ENCODE data around the gene ICA1L. TPM values are rescaled to one million over a fixed set of nuclear protein-coding genes. Genes with fewer than 3 reads are reported as not detected.

The ICA1L gene
- total RNA-seq, 3 donors from 2014 or later, result 1.6 to 12.7 (median 2.6) TPM

GRCh38 chr2:202842690-202843089, 28.9 kb downstream of the ICA1L start:
- Histone ChIP-seq H3K36me3 (ENCODE audit: low read depth) (no peaks in the 10 kb centered on the region), H3K4me1 (ENCODE audit: low read depth) (no peaks in the 10 kb centered on the region), H3K4me3 (no peak overlapping the region), H3K9me3 (no peaks in the 10 kb centered on the region)
- intact Hi-C loops (cut with DNase I, micrococcal nuclease), result no loop called here
- DNase-seq (no peak), ATAC-seq (no peak)
- TF ChIP-seq CTCF (IDR thresholded peaks at IDR 0.05), result no peak

DNA sequence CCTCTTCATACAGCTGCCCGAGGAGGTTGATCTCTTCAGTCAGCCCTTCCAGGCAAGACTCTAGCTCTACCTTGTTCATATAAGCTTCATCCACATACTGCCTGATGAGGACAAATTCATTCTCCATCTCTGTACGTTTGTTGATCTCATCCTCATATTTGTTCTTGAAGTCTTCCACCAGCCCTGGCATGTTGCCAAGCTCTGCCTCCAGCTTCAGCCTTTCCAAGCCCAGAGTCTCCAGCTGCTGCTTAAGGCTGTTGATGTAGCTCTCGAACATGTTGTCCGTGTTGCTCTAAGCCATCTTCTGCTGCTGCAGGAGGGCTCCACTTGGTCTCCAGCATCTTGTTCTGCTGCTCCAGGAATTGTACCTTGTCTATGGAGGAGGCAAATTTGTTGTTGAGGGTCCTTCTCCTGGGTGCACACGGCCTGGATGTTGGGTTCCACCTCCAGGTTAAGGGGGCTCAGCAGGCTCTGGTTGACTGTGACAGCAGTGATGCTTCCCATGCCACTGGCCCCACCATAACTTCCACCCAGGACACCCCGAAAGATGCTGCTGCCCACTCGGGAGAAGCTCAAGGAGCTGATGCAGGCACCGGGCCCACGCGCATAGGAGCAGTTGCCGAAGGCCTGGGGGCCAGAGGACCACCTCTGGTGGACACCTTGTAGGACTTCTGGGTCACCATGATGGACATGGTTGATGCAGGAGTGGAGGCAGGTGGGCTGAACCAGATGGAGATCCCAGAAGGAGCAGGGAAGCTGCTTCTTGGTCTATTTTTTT, 30.3 kb downstream of the ICA1L start:
- Histone ChIP-seq H3K4me1 (ENCODE audit: low read depth) (no peaks in the 10 kb centered on the region), H3K36me3 (ENCODE audit: low read depth) (no peaks in the 10 kb centered on the region), H3K9me3 (no peaks in the 10 kb centered on the region), H3K4me3 (no peak overlapping the region)
- ATAC-seq (no peak), DNase-seq (no peak)
- TF ChIP-seq CTCF (IDR thresholded peaks at IDR 0.05), result no peak
- intact Hi-C loops (cut with DNase I, micrococcal nuclease), result no loop called here

GRCh38 chr2:202831242-202832220, 40.0 kb downstream of the ICA1L start:
- DNase-seq (peak in 2 of 3 donors; percentile 32 to 65), ATAC-seq (peak; percentile 82)

GRCh38 chr2:202824901-202825300, 46.7 kb downstream of the ICA1L start:
- no peak for ATAC-seq
- H3K4me3 ChIP-seq, result no peak overlapping the region
- H3K9me3 ChIP-seq, result no peaks in the 10 kb centered on the region
- no peaks in the 10 kb centered on the region for H3K4me1 ChIP-seq (ENCODE audit: low read depth)
- no peak for DNase-seq
- no peaks in the 10 kb centered on the region for H3K36me3 ChIP-seq (ENCODE audit: low read depth)
- TF ChIP-seq CTCF (IDR thresholded peaks at IDR 0.05), result no peak
- intact Hi-C loops (cut with DNase I, micrococcal nuclease), result no loop called here

More at GRCh38 chr2:202831242-202832220, 40.0 kb downstream of the ICA1L start:
- no peaks in the 10 kb centered on the region for H3K36me3 ChIP-seq (ENCODE audit: low read depth)
- no peak overlapping the region for H3K4me3 ChIP-seq
- no peaks in the 10 kb centered on the region for H3K9me3 ChIP-seq
- no peaks in the 10 kb centered on the region for H3K4me1 ChIP-seq (ENCODE audit: low read depth)
- TF ChIP-seq CTCF (IDR thresholded peaks at IDR 0.05), result peak; percentile 17
- intact Hi-C loops (cut with DNase I, micrococcal nuclease), result no loop called here

GRCh38 chr2:202822411-202822810, 49.2 kb downstream of the ICA1L start:
- no peaks in the 10 kb centered on the region for H3K4me1 ChIP-seq (ENCODE audit: low read depth)
- no peak for ATAC-seq
- DNase-seq, result no peak
- no peak for TF ChIP-seq CTCF (IDR thresholded peaks at IDR 0.05)
- no peaks in the 10 kb centered on the region for H3K36me3 ChIP-seq (ENCODE audit: low read depth)
- H3K9me3 ChIP-seq, result no peaks in the 10 kb centered on the region
- intact Hi-C loops (cut with DNase I, micrococcal nuclease), result no loop called here
- H3K4me3 ChIP-seq, result no peak overlapping the region
